Measurements from ENCODE around the gene SMIM32.

DNA sequence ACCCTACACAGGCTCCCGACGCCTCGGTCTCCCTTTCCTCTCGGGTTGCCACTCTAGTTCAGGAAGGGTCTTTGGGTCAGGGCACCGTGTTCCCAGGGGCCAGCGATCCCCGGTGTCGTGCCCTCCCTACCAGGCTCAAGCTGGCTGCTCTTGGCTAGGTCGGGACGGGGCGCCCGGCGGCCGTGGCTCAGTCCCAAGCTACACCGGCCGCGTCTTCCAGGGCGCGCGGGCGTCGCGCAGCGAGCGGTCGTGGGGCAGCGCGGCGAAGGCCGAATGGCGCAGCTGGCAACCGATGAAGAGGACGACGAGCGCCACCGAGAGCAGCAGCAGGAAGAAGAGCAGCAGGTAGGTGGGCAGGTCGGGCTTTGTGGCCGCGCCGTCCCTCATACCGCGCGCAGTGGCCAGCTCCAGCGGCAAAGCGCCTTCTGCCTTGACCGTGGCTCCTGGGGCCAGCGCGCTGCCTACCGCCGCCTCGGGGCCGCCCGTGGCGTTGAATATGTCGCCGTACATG lies 892 bp downstream of the SMIM32 start:
- TF ChIP-seq, protein P1, sequence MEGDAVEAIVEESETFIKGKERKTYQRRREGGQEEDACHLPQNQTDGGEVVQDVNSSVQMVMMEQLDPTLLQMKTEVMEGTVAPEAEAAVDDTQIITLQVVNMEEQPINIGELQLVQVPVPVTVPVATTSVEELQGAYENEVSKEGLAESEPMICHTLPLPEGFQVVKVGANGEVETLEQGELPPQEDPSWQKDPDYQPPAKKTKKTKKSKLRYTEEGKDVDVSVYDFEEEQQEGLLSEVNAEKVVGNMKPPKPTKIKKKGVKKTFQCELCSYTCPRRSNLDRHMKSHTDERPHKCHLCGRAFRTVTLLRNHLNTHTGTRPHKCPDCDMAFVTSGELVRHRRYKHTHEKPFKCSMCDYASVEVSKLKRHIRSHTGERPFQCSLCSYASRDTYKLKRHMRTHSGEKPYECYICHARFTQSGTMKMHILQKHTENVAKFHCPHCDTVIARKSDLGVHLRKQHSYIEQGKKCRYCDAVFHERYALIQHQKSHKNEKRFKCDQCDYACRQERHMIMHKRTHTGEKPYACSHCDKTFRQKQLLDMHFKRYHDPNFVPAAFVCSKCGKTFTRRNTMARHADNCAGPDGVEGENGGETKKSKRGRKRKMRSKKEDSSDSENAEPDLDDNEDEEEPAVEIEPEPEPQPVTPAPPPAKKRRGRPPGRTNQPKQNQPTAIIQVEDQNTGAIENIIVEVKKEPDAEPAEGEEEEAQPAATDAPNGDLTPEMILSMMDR (conservative IDR thresholded peaks at IDR 0.05; ENCODE audit: low read length), result no peak
- TF ChIP-seq EZH2phosphoT487 (IDR thresholded peaks at IDR 0.05; ENCODE audit: borderline replicate concordance, low read depth, low read length), result no peak

All from OCI-LY7 (cell line).